Neural crest cell (in vitro differentiated cells): Measurements from ENCODE around the gene WFS1. TPM values are rescaled to one million over a fixed set of nuclear protein-coding genes. Genes with fewer than 3 reads are reported as not detected.

Experiments used
- DNase-seq: peaks from one replicate; pipeline ENCODE4 v3.0.0; 2021; ENCODE audit warnings: low read depth, mixed read lengths, low spot score
- H3K27ac Mint-ChIP-seq: one replicate; pipeline ENCODE4 v1.8.0; 2021; ENCODE audit warnings: mild to moderate bottlenecking, mixed read lengths; ENCODE audit not compliant: unreplicated experiment
- H3K27me3 Mint-ChIP-seq: 2 replicates; pipeline ENCODE4 v1.8.0; 2021; ENCODE audit warnings: low read depth, mild to moderate bottlenecking, mixed read lengths
- H3K36me3 Mint-ChIP-seq: 2 replicates; pipeline ENCODE4 v1.8.0; 2021; ENCODE audit warnings: low read depth, mild to moderate bottlenecking, mixed read lengths
- H3K4me1 Mint-ChIP-seq: 2 replicates; pipeline ENCODE4 v1.8.0; 2021; ENCODE audit warnings: mixed read lengths
- H3K4me3 Mint-ChIP-seq: one replicate; pipeline ENCODE4 v1.8.0; 2021; ENCODE audit warnings: mild to moderate bottlenecking, mixed read lengths
- H3K9me3 Mint-ChIP-seq: 2 replicates; pipeline ENCODE4 v1.8.0; 2021; ENCODE audit warnings: mixed read lengths
- total RNA-seq: library from RNA; stranded (reverse); gene quantifications from 2 replicates; pipeline ENCODE4 v1.2.1, GENCODE V29; 2021
- TF ChIP-seq, protein P1 (sequence below): fragments of 200-600 bp; sonication (generic); conservative IDR thresholded peaks from 2 replicates; pipeline ENCODE4 v1.5.0; 2021; ENCODE audit warnings: antibody characterized with exemption, mild to moderate bottlenecking

The WFS1 gene
- total RNA-seq, 1 donor from 2014 or later = 24.8 TPM

DNA sequence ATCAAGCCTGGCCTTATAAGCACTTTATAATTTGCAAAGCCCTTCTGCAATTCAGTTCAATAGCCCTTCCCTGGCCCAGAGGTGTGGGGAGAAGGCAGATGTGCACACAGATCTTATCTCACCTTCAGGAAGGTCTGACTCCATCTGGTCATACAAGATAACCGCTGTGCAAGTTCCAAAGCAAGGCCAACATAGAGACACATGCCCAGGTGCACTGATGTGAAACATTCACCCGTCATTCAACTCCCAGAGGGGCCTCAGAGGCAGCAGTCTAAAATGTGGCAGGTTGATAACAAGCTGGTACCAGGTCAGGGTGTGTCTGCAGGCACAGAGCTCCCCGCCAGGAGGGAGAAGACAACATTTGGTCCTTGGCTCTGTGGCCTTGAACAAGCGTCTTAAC, 10.9 kb upstream of the WFS1 start:
- peaks cover 3% of the 10 kb centered on the region for H3K27me3 Mint-ChIP-seq
- H3K36me3 Mint-ChIP-seq = no peaks in the 10 kb centered on the region
- H3K4me1 Mint-ChIP-seq = peaks cover 22% of the 10 kb centered on the region
- H3K4me3 Mint-ChIP-seq = no peak overlapping the region
- no peak overlapping the region for H3K27ac Mint-ChIP-seq
- H3K9me3 Mint-ChIP-seq = no peaks in the 10 kb centered on the region
- DNase-seq = no peak
- TF ChIP-seq, protein P1, sequence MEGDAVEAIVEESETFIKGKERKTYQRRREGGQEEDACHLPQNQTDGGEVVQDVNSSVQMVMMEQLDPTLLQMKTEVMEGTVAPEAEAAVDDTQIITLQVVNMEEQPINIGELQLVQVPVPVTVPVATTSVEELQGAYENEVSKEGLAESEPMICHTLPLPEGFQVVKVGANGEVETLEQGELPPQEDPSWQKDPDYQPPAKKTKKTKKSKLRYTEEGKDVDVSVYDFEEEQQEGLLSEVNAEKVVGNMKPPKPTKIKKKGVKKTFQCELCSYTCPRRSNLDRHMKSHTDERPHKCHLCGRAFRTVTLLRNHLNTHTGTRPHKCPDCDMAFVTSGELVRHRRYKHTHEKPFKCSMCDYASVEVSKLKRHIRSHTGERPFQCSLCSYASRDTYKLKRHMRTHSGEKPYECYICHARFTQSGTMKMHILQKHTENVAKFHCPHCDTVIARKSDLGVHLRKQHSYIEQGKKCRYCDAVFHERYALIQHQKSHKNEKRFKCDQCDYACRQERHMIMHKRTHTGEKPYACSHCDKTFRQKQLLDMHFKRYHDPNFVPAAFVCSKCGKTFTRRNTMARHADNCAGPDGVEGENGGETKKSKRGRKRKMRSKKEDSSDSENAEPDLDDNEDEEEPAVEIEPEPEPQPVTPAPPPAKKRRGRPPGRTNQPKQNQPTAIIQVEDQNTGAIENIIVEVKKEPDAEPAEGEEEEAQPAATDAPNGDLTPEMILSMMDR = no peak

DNA sequence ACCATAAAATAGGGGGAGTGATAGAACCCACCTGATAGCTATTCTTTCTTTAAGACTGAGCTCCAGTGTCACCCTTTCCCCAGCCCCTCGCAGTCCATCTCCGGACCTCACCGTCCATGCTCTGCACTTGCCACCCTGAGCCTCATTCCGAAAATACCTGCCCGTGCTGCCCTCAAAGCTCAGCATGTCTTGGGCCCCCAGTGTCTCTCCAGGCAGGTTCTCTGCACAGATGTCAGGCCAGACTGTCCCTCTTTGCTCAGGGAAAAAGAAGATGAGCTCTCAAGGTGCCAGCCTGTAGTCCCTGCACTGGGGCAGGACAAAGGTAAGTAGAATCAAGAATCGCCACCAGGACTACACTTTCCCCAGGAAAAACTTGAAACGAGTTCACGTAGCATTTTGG, 9.8 kb upstream of the WFS1 start:
- no peak overlapping the region for H3K4me3 Mint-ChIP-seq
- H3K4me1 Mint-ChIP-seq = peaks cover 22% of the 10 kb centered on the region
- no peaks in the 10 kb centered on the region for H3K9me3 Mint-ChIP-seq
- no peaks in the 10 kb centered on the region for H3K36me3 Mint-ChIP-seq
- TF ChIP-seq, protein P1 = no peak
- DNase-seq = no peak
- H3K27ac Mint-ChIP-seq = no peak overlapping the region
- peaks cover 3% of the 10 kb centered on the region for H3K27me3 Mint-ChIP-seq

DNA sequence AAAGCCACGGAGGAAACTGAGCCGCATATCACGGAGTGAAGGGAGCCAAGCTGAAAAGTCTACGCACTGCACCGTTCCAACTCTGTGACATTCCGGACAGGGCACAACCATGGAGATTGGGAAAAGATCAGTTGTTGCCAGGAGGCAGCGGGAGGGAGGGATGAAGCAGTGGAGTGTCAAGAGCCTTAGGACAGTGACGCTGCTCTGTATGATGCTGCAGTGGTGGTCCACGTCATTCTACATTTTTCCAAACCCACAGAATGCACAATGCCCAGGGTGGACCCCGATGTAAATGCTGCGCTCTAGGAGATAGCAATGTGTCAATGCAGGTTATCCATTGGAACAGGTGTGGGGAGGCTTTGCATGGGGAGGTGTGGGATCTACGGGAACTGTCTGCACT, 7.5 kb upstream of the WFS1 start:
- H3K4me1 Mint-ChIP-seq = peaks cover 13% of the 10 kb centered on the region
- no peaks in the 10 kb centered on the region for H3K36me3 Mint-ChIP-seq
- H3K27ac Mint-ChIP-seq = no peak overlapping the region
- H3K9me3 Mint-ChIP-seq = no peaks in the 10 kb centered on the region
- no peak overlapping the region for H3K4me3 Mint-ChIP-seq
- H3K27me3 Mint-ChIP-seq = peaks cover 5% of the 10 kb centered on the region
- DNase-seq = no peak
- TF ChIP-seq, protein P1 = no peak

DNA sequence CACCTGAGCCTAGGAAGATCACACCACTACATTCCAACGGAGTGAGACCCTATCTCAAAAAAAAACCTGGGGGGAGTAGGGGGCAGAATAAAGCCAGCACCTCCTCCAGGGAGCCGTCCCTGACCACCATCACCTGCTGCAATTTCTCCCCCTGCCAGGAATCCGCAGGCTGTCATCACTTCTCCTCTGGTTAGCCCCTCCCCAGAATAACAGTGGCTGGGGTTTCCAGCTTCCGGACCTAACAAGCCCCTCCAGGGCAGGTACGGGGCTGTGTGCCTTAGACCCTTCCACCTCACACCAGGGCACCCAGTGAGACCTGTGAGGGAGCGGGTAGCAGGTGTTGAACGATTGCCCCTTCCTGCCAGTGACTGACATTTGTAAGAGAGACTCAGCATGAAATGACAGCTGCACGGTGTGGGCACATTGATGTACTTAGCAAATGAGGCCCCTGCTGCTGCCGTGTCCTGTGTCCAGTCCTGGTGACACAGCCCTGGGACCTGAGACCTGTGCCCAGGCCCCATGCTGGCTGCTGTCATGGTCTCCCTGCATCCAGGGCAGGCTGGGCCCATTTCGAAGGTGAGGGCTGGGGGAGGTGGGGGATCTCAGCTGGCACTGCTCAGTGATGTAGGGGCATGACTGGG, 6.7 kb upstream of the WFS1 start:
- no peak overlapping the region for H3K27ac Mint-ChIP-seq
- peaks cover 5% of the 10 kb centered on the region for H3K4me1 Mint-ChIP-seq
- no peaks in the 10 kb centered on the region for H3K36me3 Mint-ChIP-seq
- TF ChIP-seq, protein P1 = no peak
- H3K9me3 Mint-ChIP-seq = no peaks in the 10 kb centered on the region
- DNase-seq = no peak
- no peak overlapping the region for H3K4me3 Mint-ChIP-seq
- H3K27me3 Mint-ChIP-seq = peaks cover 9% of the 10 kb centered on the region

DNA sequence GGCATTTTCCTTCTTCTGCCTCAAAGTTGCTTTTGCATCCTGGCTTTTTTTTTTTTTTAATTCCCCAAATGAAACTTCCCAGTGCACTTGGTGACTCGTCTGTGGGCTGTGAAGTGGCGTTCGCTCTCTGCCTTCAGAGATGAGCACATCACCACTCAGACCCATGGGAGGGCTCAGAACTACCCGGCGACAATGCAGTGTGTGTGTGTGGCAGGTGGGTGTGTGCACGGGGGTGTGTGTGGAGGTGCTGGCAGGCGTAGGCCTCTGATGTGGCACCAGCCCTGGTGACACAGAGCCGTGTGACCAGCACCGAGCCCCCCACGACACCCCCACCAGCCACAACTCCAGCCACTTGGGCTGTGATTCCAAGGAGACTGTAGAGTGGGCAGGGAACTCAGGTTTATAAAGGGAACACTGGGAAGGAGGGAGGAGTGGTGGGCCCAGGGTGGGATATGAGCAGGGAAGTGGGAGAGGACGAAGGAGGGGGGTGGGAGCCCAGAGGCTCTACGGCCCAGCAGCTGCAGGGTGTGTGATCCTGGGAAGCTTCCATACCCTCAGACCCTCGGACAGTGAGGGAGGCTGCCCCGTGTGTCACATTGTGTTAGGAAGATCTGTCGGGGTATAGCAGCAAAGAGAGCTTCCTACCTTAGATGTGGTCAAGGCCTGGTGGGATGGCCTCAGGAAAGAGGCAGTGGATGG, 6.0 kb upstream of the WFS1 start:
- H3K27ac Mint-ChIP-seq = no peak overlapping the region
- peaks cover 4% of the 10 kb centered on the region for H3K4me1 Mint-ChIP-seq
- H3K9me3 Mint-ChIP-seq = no peaks in the 10 kb centered on the region
- peaks cover 12% of the 10 kb centered on the region for H3K27me3 Mint-ChIP-seq
- H3K36me3 Mint-ChIP-seq = no peaks in the 10 kb centered on the region
- TF ChIP-seq, protein P1 = no peak
- H3K4me3 Mint-ChIP-seq = no peak overlapping the region
- DNase-seq = no peak
